Transverse colon (tissue), 4 donors: ENCODE results near the gene SNRPD2. TPM values are rescaled to one million over a fixed set of nuclear protein-coding genes. Genes with fewer than 3 reads are reported as not detected.
A peak's percentile ranks its signal among the peaks of the same experiment; 100 is the strongest.

Source experiments
- DNase-seq: peaks from one replicate; pipeline ENCODE4 v3.0.0-alpha.2; 2019
- H3K27ac ChIP-seq, 4 donors: fragments of 200-600 bp; sonication (generic); 2 replicates each; pipeline ENCODE4 v1.5.1; 2016 to 2018; ENCODE audit warnings: inconsistent platforms in 4 of 4
- H3K27me3 ChIP-seq: fragments of 200-600 bp; sonication (generic); 2 replicates; pipeline ENCODE4 v1.5.1; 2017; ENCODE audit warnings: inconsistent platforms
- H3K36me3 ChIP-seq, 4 donors: fragments of 200-600 bp; sonication (generic); 2 replicates each; pipeline ENCODE4 v1.5.1; 2017 to 2019; ENCODE audit warnings: inconsistent platforms in 4 of 4
- H3K4me1 ChIP-seq, 4 donors: fragments of 200-600 bp; sonication (generic); 2 replicates each; pipeline ENCODE4 v1.5.1; 2017 to 2020; ENCODE audit warnings: inconsistent platforms in 4 of 4
- H3K4me3 ChIP-seq, 4 donors: fragments of 200-600 bp; sonication (generic); 1 replicate in 1 of 4; 2 replicates in 3 of 4; pipeline versions ENCODE4 v1.5.1 to v1.6.1; 2017 to 2019; ENCODE audit warnings: inconsistent platforms in 4 of 4
- H3K9me3 ChIP-seq, 2 donors: fragments of 200-600 bp; sonication (generic); 2 replicates each; pipeline ENCODE4 v1.5.1; 2017 to 2019; ENCODE audit warnings: inconsistent platforms in 2 of 2
- EP300 ChIP-seq: sonication (generic); formaldehyde crosslinking; IDR thresholded peaks from one replicate; pipeline ENCODE4 v1.6.1; 2017; ENCODE audit warnings: antibody characterized with exemption, low read depth
- POLR2A ChIP-seq: fragments of 450-650 bp; IDR thresholded peaks from one replicate; pipeline ENCODE4 v1.6.1; 2016; ENCODE audit warnings: antibody characterized with exemption, mild to moderate bottlenecking, moderate library complexity
- POLR2AphosphoS5 ChIP-seq, 3 donors: sonication (generic); formaldehyde crosslinking; IDR thresholded peaks; one replicate each; pipeline ENCODE4 v1.6.1; 2016; ENCODE audit warnings: antibody characterized with exemption in 3 of 3
- WGBS, 2 donors: methylation state at CpG; one replicate each; pipeline ENCODE4 v1.1.5; 2018; ENCODE audit warnings: low coverage in 1 of 2; 5-methylcytosine and 5-hydroxymethylcytosine counted together
- in situ Hi-C, 4 donors: fragments of 200-750 bp; cut with MboI; loops; one replicate each; pipeline versions ENCODE4 v1.15.0 to v1.15.1; 2017; ENCODE audit warnings: low sequenced_read_pairs in 3 of 4, low pct_ligation_motif_present in 1 of 4, low pct_unique_long_range_greater_than_20kb in 1 of 4
- intact Hi-C: fragments of 100-400 bp; cut with DNase I; formaldehyde crosslinking; loops from one replicate; pipeline ENCODE4 v1.15.1; 2023; ENCODE audit warnings: low total_unique reads
- total RNA-seq, 4 donors: library from RNA; depleted of rRNA; stranded (reverse); fragments of >200 nt; gene quantifications; one replicate each; pipeline ENCODE4 v1.1.0, GENCODE V29; 2016
- TF ChIP-seq, protein P1 (sequence below), 5 experiments: fragments of 200-600 bp in 3 of 5; fragments of 450-650 bp in 2 of 5; sonication (generic) in 3 of 5; IDR thresholded peaks; 1 replicate in 2 of 5; 2 replicates in 3 of 5; pipeline ENCODE4 v1.5.1; 2016 to 2017; ENCODE audit warnings: antibody characterized with exemption in 5 of 5, inconsistent platforms in 3 of 5, mild to moderate bottlenecking in 2 of 5, moderate library complexity in 1 of 5

Gene SNRPD2
- total RNA-seq, 4 donors from 2014 or later = 39.3 to 407 (median 93.4) TPM

DNA sequence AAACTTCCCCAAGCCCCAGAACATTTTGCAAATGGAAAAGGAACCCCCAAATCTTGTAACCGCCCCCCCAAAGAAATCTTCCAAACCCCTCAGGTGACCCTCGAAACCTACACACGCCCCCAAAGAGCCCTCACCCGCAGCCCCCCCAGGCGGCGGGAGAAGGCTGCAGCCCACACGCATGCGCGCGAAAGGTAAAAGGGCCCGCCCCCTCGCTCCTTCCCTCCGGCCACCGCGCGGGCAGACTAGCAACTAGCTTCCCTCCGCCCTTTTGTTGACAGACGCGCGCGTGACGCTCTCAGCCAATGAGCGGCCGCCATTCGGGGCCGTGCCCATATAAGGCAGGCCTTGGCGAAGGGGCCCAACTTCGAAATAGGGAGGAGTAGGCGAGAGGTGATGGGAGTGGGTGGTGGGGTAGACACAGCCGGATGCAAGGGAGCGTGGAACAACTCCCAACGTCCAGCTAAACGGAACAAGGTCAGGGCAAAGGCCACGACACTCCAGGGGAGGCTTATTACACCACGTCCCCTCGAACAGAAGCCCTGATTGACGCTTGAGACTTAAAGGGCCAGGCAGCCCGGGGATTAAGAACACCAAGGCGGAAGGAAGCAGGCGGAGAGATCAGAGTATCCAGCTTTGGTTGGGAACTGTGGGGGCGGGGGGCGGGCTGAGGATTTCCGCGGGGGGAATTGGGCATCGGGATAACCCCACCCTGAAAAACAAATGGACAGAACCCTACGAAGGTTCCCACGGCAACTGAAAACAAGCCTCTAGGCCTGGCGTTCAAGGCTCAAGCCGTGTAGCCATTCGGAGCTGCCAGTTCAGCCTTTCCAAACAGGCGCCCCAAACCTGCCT, 25.6 kb upstream of the SNRPD2 start:
- Histone ChIP-seq H3K27ac (peak overlapping the region; percentile 89 to 95 (median 93)), H3K27me3 (no peaks in the 10 kb centered on the region), H3K9me3 (no peaks in the 10 kb centered on the region), H3K36me3 (peaks cover 0 to 8% (median 0%) of the 10 kb centered on the region in 4 donors), H3K4me1 (peaks cover 11 to 41% (median 22%) of the 10 kb centered on the region in 4 donors), H3K4me3 (peak overlapping the region; percentile 47 to 79 (median 60))
- TF ChIP-seq POLR2A = peak; percentile 67
- peak; percentile 92 for TF ChIP-seq EP300
- TF ChIP-seq POLR2AphosphoS5 (IDR thresholded peaks at IDR 0.05) = peak; percentile 85 to 92 (median 91)
- TF ChIP-seq, protein P1, sequence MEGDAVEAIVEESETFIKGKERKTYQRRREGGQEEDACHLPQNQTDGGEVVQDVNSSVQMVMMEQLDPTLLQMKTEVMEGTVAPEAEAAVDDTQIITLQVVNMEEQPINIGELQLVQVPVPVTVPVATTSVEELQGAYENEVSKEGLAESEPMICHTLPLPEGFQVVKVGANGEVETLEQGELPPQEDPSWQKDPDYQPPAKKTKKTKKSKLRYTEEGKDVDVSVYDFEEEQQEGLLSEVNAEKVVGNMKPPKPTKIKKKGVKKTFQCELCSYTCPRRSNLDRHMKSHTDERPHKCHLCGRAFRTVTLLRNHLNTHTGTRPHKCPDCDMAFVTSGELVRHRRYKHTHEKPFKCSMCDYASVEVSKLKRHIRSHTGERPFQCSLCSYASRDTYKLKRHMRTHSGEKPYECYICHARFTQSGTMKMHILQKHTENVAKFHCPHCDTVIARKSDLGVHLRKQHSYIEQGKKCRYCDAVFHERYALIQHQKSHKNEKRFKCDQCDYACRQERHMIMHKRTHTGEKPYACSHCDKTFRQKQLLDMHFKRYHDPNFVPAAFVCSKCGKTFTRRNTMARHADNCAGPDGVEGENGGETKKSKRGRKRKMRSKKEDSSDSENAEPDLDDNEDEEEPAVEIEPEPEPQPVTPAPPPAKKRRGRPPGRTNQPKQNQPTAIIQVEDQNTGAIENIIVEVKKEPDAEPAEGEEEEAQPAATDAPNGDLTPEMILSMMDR (IDR thresholded peaks at IDR 0.05) = peak in 2 of 5 experiments; percentile 34 to 50
- in situ Hi-C loops (no loop called here), intact Hi-C loops (loop anchor here (10.0 kb wide), 1 partner anchor 47 kb away; the partner anchor contains the start of gene SIX5)
- DNase-seq = peak; percentile 99
- 1% methylated on average over 51 of the region's 51 CpGs; no CpG with 5 or more reads in 1 of the 2 donors for WGBS, 2 donors

DNA sequence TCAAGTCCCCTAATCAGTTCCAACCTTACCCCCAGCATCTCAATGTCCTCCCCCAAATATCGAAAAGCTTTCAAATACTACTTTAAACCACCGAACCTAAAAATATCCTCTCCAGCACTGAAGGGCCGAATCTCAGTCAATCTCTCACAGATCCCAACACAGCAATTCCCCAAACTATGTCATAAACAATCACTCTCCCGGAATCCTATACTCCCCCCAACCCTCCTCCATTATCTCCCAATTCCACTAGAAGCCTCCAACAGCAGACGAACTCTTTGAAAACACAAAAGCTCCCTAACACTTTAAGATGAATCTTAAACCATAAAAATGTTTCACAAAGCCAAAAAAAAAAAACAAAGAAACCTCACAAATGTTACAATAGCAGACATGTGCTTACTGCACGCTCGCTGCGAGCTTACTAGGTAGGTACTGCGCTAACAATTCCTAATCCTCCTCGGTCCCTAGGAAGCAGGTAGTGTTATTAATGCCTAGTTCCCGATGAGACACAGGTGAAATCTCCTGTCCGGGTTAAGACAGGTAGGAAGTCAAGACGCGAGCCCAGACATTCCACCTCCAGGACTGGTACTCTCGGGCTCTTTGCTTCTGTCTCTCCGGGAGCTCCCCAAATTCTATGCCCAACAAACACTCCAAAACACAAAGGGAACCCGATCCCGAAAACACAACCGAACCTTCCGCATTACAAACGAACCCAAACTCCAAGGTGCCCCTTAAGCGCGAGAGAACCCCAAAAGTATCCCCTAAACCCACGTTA, 24.8 kb upstream of the SNRPD2 start:
- TF ChIP-seq, protein P1 (IDR thresholded peaks at IDR 0.05) = no peak
- TF ChIP-seq POLR2A (no peak), EP300 (no peak), POLR2AphosphoS5 (IDR thresholded peaks at IDR 0.05) (no peak)
- intact Hi-C loops (loop anchor here (10.0 kb wide), 1 partner anchor 48 kb away; the partner anchor contains the start of gene SIX5), in situ Hi-C loops (no loop called here)
- peaks cover 0 to 16% (median 0%) of the 10 kb centered on the region in 4 donors for H3K36me3 ChIP-seq
- H3K27me3 ChIP-seq = no peaks in the 10 kb centered on the region
- peak; percentile 51 for DNase-seq
- peak overlapping the region; percentile 89 to 95 (median 93) for H3K27ac ChIP-seq
- WGBS, 2 donors = 0 to 1% methylated on average over 3 to 24 of the region's 24 CpGs
- H3K4me3 ChIP-seq = peak overlapping the region; percentile 47 to 79 (median 60)
- H3K4me1 ChIP-seq = peaks cover 11 to 34% (median 17%) of the 10 kb centered on the region in 4 donors
- H3K9me3 ChIP-seq = no peaks in the 10 kb centered on the region

DNA sequence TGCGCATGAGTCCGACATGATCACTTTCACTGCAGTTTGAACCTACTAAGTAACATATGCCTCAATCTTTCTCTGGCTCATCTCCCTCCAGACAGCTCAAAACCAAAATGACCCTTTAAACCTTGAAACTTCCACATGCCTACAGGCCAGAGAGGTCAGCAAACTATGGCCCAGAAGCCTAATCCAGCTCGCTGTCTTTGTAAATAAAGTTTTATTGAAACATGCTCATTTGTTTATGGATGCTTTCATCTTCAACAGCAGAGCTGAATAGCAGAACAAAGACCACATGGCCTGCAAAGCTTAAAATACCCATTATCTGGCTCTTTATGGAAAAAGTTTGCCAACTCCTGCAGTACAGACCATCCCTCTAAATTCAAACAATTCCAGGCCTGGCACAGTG, 23.4 kb upstream of the SNRPD2 start:
- in situ Hi-C loops (no loop called here), intact Hi-C loops (loop anchor here (10.0 kb wide), 1 partner anchor 50 kb away; the partner anchor contains the start of gene SIX5)
- Histone ChIP-seq H3K9me3 (no peaks in the 10 kb centered on the region), H3K36me3 (peaks cover 0 to 18% (median 0%) of the 10 kb centered on the region in 4 donors), H3K4me3 (no peak overlapping the region), H3K4me1 (peaks cover 11 to 29% (median 15%) of the 10 kb centered on the region in 4 donors), H3K27ac (no peak overlapping the region), H3K27me3 (no peaks in the 10 kb centered on the region)
- no peak for DNase-seq
- TF ChIP-seq POLR2A (no peak), EP300 (no peak), POLR2AphosphoS5 (IDR thresholded peaks at IDR 0.05) (no peak)
- TF ChIP-seq, protein P1 (IDR thresholded peaks at IDR 0.05) = no peak
- 83% methylated on average over 3 of the region's 3 CpGs; no CpG with 5 or more reads in 1 of the 2 donors for WGBS, 2 donors
